Measurements from ENCODE around the gene TM2D3.
"Not testable (repeated sequence)": the region's sequence is repeated elsewhere in the genome, so short reads cannot be mapped to it uniquely, and the experiment has no call there.

TM2D3 gene

GRCh38 chr15:101657171-101657570 is 5.0 kb upstream of the TM2D3 start:
- DNase-seq (ENCODE audit: low read depth, low spot score) = no peak

GRCh38 chr15:101654624-101655337 is 2.6 kb upstream of the TM2D3 start:
- DNase-seq (ENCODE audit: low read depth, low spot score) = not testable (repeated sequence)

GRCh38 chr15:101654171-101654570 is 2.0 kb upstream of the TM2D3 start:
- no peak for DNase-seq (ENCODE audit: low read depth, low spot score)

GRCh38 chr15:101652786-101653430 is 727 bp upstream of the TM2D3 start:
- DNase-seq (ENCODE audit: low read depth, low spot score) = no peak

- no peak for DNase-seq (ENCODE audit: low read depth, low spot score)
Observed at GRCh38 chr15:101651554-101652097, 555 bp downstream of the TM2D3 start.

GRCh38 chr15:101650145-101650544 is 2.0 kb downstream of the TM2D3 start:
- no peak for DNase-seq (ENCODE audit: low read depth, low spot score)

GRCh38 chr15:101648356-101648755 is 3.8 kb downstream of the TM2D3 start:
- no peak for DNase-seq (ENCODE audit: low read depth, low spot score)

- DNase-seq (ENCODE audit: low read depth, low spot score) = no peak
Observed at GRCh38 chr15:101647251-101647650, 4.9 kb downstream of the TM2D3 start.

- no peak for DNase-seq (ENCODE audit: low read depth, low spot score)
Observed at GRCh38 chr15:101646672-101647071, 5.5 kb downstream of the TM2D3 start.

- no peak for DNase-seq (ENCODE audit: low read depth, low spot score)
Observed at GRCh38 chr15:101642361-101642760, 9.8 kb downstream of the TM2D3 start.

- DNase-seq (ENCODE audit: low read depth, low spot score) = peak; percentile 21
Observed at GRCh38 chr15:101641894-101642293, 10.3 kb downstream of the TM2D3 start.

GRCh38 chr15:101641129-101641764 is 10.9 kb downstream of the TM2D3 start:
- DNase-seq (ENCODE audit: low read depth, low spot score) = peak; percentile 57

- no peak for DNase-seq (ENCODE audit: low read depth, low spot score)
Observed at GRCh38 chr15:101639667-101640066, 12.5 kb downstream of the TM2D3 start.

- no peak for DNase-seq (ENCODE audit: low read depth, low spot score)
Observed at GRCh38 chr15:101637919-101638318, 14.3 kb downstream of the TM2D3 start.

- no peak for DNase-seq (ENCODE audit: low read depth, low spot score)
Observed at GRCh38 chr15:101637516-101637915, 14.7 kb downstream of the TM2D3 start.

GRCh38 chr15:101637038-101637437 is 15.1 kb downstream of the TM2D3 start:
- DNase-seq (ENCODE audit: low read depth, low spot score) = no peak

GRCh38 chr15:101635944-101636727 is 16.0 kb downstream of the TM2D3 start:
- DNase-seq (ENCODE audit: low read depth, low spot score) = no peak

- DNase-seq (ENCODE audit: low read depth, low spot score) = no peak
Observed at GRCh38 chr15:101633356-101633755, 18.8 kb downstream of the TM2D3 start.

- DNase-seq (ENCODE audit: low read depth, low spot score) = not testable (repeated sequence)
Observed at GRCh38 chr15:101626729-101627128, 25.5 kb downstream of the TM2D3 start.

- DNase-seq (ENCODE audit: low read depth, low spot score) = no peak
Observed at GRCh38 chr15:101625980-101626379, 26.2 kb downstream of the TM2D3 start.

- DNase-seq (ENCODE audit: low read depth, low spot score) = no peak
Observed at GRCh38 chr15:101625184-101625583, 27.0 kb downstream of the TM2D3 start.
